OCI-M2 (cell line): ENCODE results near the gene STAMBP.
"Not testable (repeated sequence)": the region's sequence is repeated elsewhere in the genome, so short reads cannot be mapped to it uniquely, and the experiment has no call there.

Experiments
- DNase-seq: peaks from one replicate; lab custom pipeline; 2025; ENCODE audit not compliant: unreplicated experiment; lab: John Stamatoyannopoulos, UW

The STAMBP gene

GRCh38 chr2:73885406-73885805, 56.6 kb downstream of the STAMBP start:
- DNase-seq = no peak

- no peak for DNase-seq
Observed at GRCh38 chr2:73886357-73886756, 57.6 kb downstream of the STAMBP start.

GRCh38 chr2:73887596-73888353, 59.0 kb downstream of the STAMBP start:
- not testable (repeated sequence) for DNase-seq

- DNase-seq = no peak
Observed at GRCh38 chr2:73888388-73888787, 59.6 kb downstream of the STAMBP start.

GRCh38 chr2:73889206-73889605, 60.4 kb downstream of the STAMBP start:
- no peak for DNase-seq

- no peak for DNase-seq
Observed at GRCh38 chr2:73890301-73891092, 61.7 kb downstream of the STAMBP start.

- no peak for DNase-seq
Observed at GRCh38 chr2:73891276-73891901, 62.6 kb downstream of the STAMBP start.

- DNase-seq = no peak
Observed at GRCh38 chr2:73892631-73893329, 64.0 kb downstream of the STAMBP start, which contains the start of gene ACTG2. Gene ACTG2 (plus strand): TSS chr2:73893008. CDS start chr2:73901312, 8,304 bp downstream.

GRCh38 chr2:73893764-73894474, 65.2 kb downstream of the STAMBP start:
- DNase-seq = no peak

- no peak for DNase-seq
Observed at GRCh38 chr2:73894475-73894850, 65.7 kb downstream of the STAMBP start.

GRCh38 chr2:73894877-73895276, 66.1 kb downstream of the STAMBP start:
- DNase-seq = no peak

- DNase-seq = no peak
Observed at GRCh38 chr2:73895473-73895872, 66.7 kb downstream of the STAMBP start.

GRCh38 chr2:73896362-73897239, 67.8 kb downstream of the STAMBP start:
- no peak for DNase-seq

- DNase-seq = no peak
Observed at GRCh38 chr2:73897240-73897583, 68.5 kb downstream of the STAMBP start.

GRCh38 chr2:73897934-73898333, 69.2 kb downstream of the STAMBP start:
- no peak for DNase-seq

- no peak for DNase-seq
Observed at GRCh38 chr2:73899801-73900336, 71.1 kb downstream of the STAMBP start.

- no peak for DNase-seq
Observed at GRCh38 chr2:73901143-73901542, 72.4 kb downstream of the STAMBP start.

GRCh38 chr2:73902284-73902683, 73.5 kb downstream of the STAMBP start:
- DNase-seq = no peak

- no peak for DNase-seq
Observed at GRCh38 chr2:73903313-73903712, 74.6 kb downstream of the STAMBP start.
